ENCODE measurements around the gene FNIP2. TPM values are rescaled to one million over a fixed set of nuclear protein-coding genes. Genes with fewer than 3 reads are reported as not detected.

The FNIP2 gene
- total and polyA plus RNA-seq, 12 donors: 8.5 to 89.7 (median 47.0) TPM

DNA sequence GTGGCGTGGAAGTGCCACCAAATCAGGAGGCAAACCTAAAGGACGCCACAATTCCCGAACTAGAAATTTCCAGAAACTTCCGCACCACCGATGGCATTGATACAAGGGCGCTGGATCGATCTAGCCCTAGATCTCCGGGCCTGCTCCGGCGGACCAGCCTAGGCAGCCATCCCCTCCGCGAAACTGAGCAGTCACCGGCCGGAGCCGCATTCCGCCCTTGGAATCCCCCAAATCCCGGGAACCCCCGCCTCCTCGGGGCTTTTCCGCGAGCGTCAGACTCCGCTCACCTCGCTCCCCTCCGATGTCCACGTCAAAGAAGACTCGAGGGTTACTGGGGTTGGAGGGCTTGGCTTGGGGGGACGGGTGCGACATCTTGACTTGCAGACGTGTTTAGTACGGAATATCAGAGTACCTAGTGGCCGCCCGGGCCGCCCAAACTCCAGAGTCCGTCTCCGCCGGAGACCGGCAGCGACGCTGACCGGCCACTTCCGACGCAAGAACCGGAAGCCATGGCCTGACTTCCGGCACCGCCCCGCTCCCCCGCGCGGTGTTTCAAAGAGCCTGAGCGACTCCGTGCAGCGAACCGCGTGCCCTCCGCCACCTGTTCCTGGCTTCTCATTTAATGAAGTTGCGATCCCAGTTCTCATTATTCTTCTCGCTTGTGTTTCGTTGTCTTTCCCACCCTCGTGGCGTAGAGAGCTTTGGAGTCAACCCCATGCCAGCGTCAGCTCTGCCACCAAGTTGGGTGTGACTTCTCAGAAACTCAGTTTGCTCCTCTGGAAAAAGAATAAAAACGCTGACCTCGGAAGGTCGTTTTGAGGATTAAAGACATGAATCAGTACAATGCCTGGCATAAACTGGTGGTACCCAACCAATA, 45.7 kb upstream of the FNIP2 start, which contains the start of gene PPID:
Gene PPID (minus strand): TSS at position 480 of the 877 bp plus-strand sequence. CDS start 108 bp downstream, at position 372.
- Histone ChIP-seq H3K4me1 (peaks cover 0 to 29% (median 10%) of the 10 kb centered on the region in 9 donors), H3K4me3 (peak within 1 kb of the TSS; percentile 62 to 97 (median 78)), H3K27me3 (no peaks in the 10 kb centered on the region), H3K9me3 (no peaks in the 10 kb centered on the region), H3K27ac (peak within 1 kb of the TSS; percentile 82 to 97 (median 92)), H3K36me3 (peaks cover 0 to 32% (median 21%) of the 10 kb centered on the region in 9 donors)
- intact Hi-C loops (cut with DNase I): loop anchor here in 9 of 10 donors (5.0 to 10.0 kb wide), 5 partner anchors 452 to 732 kb away; no protein-coding TSS in a partner anchor
- 0% methylated on average over 65 of the region's 65 CpGs for WGBS, 2 donors
- DNase-seq: peak; percentile 82 to 88
- TF ChIP-seq CTCF (IDR thresholded peaks at IDR 0.05): peak in 2 of 9 donors; percentile 18 to 19
- ATAC-seq: peak; percentile 97 to 99 (median 98)

DNA sequence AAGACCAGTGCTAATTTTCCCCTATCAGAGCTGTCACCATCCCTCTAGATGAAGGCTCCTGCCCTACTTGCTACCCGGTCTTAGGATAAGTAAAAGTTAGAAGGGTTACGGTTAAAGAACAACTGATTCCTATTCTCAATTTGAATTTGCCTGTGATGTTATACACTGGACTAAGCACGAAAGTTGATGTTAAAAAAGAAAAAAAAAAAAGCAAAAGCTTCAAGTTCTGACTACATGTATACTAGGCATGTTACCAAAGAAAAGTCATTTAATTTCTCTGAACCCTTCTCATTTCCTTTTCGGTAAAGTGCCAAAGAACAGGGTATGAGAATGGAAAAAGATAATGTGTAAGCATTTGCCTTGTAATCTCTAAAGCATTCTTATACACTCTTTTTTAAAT, 44.2 kb upstream of the FNIP2 start:
- Histone ChIP-seq H3K4me1 (peaks cover 0 to 28% (median 11%) of the 10 kb centered on the region in 9 donors), H3K9me3 (no peaks in the 10 kb centered on the region), H3K27me3 (no peaks in the 10 kb centered on the region), H3K27ac (no peak overlapping the region), H3K4me3 (no peak overlapping the region), H3K36me3 (peaks cover 0 to 17% (median 7%) of the 10 kb centered on the region in 9 donors)
- intact Hi-C loops (cut with DNase I): loop anchor here (5.0 to 10.0 kb wide), 9 partner anchors 43 to 730 kb away; partner anchors contain the start of gene FNIP2 (in 1 of the 10)
- ATAC-seq (no peak), DNase-seq (no peak)
- TF ChIP-seq CTCF (IDR thresholded peaks at IDR 0.05): no peak
- WGBS, 2 donors: 65 to 79% methylated on average over 4 of the region's 4 CpGs

DNA sequence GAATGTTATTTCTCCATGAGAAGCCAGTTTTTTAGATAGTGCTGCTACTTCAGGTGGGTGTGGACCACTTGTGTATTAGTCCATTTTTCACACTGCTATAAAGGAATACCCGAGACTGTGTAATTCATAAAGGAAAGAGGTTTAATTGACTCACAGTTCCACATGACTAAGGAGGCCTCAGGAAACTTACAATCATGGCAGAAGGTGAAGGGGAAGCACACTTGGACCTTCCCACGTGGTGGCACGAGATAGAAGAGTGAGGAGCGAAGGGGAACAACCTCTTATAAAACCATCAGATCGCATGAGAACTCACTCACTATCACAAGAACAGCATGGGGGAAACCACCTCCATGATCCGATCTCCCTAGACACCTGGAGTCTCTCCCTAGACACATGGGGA, 42.2 kb upstream of the FNIP2 start:
- Histone ChIP-seq H3K36me3 (no peaks in the 10 kb centered on the region), H3K27me3 (no peaks in the 10 kb centered on the region), H3K4me3 (no peak overlapping the region), H3K27ac (no peak overlapping the region), H3K9me3 (no peaks in the 10 kb centered on the region), H3K4me1 (peaks cover 0 to 21% (median 14%) of the 10 kb centered on the region in 9 donors)
- no peak for TF ChIP-seq CTCF (IDR thresholded peaks at IDR 0.05)
- ATAC-seq (no peak), DNase-seq (no peak)
- 82 to 86% methylated on average over 6 of the region's 6 CpGs for WGBS, 2 donors
- intact Hi-C loops (cut with DNase I): loop anchor here (5.0 to 10.0 kb wide), 8 partner anchors 41 to 728 kb away; partner anchors contain the start of gene FNIP2 (in 1 of the 10)

- intact Hi-C loops (cut with DNase I): loop anchor here (2.0 to 10.0 kb wide), 9 partner anchors 39 to 727 kb away; partner anchors contain the start of gene FNIP2 (in 1 of the 10)
- DNase-seq: no peak
- H3K4me3 ChIP-seq: no peak overlapping the region
- no peak overlapping the region for H3K27ac ChIP-seq
- TF ChIP-seq CTCF (IDR thresholded peaks at IDR 0.05): no peak
- peaks cover 0 to 11% (median 5%) of the 10 kb centered on the region in 9 donors for H3K4me1 ChIP-seq
- H3K9me3 ChIP-seq: no peaks in the 10 kb centered on the region
- 69 to 77% methylated on average over 1 of the region's 1 CpG for WGBS, 2 donors
- no peak for ATAC-seq
- H3K27me3 ChIP-seq: no peaks in the 10 kb centered on the region
- H3K36me3 ChIP-seq: no peaks in the 10 kb centered on the region
These were observed 40.6 kb upstream of the FNIP2 start for GRCh38 chr4:158728236-158728635.

All from heart right ventricle (tissue), 16 donors.